ENCODE results near the gene RALGPS1.
"Not testable (repeated sequence)": the region's sequence is repeated elsewhere in the genome, so short reads cannot be mapped to it uniquely, and the experiment has no call there.

The RALGPS1 gene

GRCh38 chr9:127139071-127139731 lies 224.6 kb downstream of the RALGPS1 start:
- FAIRE-seq: no peak

- no peak for FAIRE-seq
These were observed 225.2 kb downstream of the RALGPS1 start for GRCh38 chr9:127139775-127140174.

GRCh38 chr9:127140181-127140580 lies 225.6 kb downstream of the RALGPS1 start:
- FAIRE-seq: no peak

GRCh38 chr9:127140842-127141675 lies 226.5 kb downstream of the RALGPS1 start:
- FAIRE-seq: no peak

- no peak for FAIRE-seq
These were observed 227.7 kb downstream of the RALGPS1 start for GRCh38 chr9:127142291-127142690.

- FAIRE-seq: no peak
These were observed 228.4 kb downstream of the RALGPS1 start for GRCh38 chr9:127142931-127143464.

- FAIRE-seq: no peak
These were observed 229.4 kb downstream of the RALGPS1 start for GRCh38 chr9:127143920-127144465.

- no peak for FAIRE-seq
These were observed 230.3 kb downstream of the RALGPS1 start for GRCh38 chr9:127144670-127145445.

GRCh38 chr9:127146841-127147240 lies 232.3 kb downstream of the RALGPS1 start:
- FAIRE-seq: not testable (repeated sequence)

GRCh38 chr9:127147251-127147650 lies 232.7 kb downstream of the RALGPS1 start:
- FAIRE-seq: no peak

GRCh38 chr9:127148014-127148413 lies 233.4 kb downstream of the RALGPS1 start:
- no peak for FAIRE-seq

GRCh38 chr9:127149010-127149409 lies 234.4 kb downstream of the RALGPS1 start:
- FAIRE-seq: no peak

- no peak for FAIRE-seq
These were observed 235.1 kb downstream of the RALGPS1 start for GRCh38 chr9:127149463-127150390.

GRCh38 chr9:127153501-127153900 lies 238.9 kb downstream of the RALGPS1 start:
- FAIRE-seq: no peak

- FAIRE-seq: no peak
These were observed 239.4 kb downstream of the RALGPS1 start for GRCh38 chr9:127154003-127154389.

GRCh38 chr9:127154390-127155191 lies 240.0 kb downstream of the RALGPS1 start:
- no peak for FAIRE-seq

- FAIRE-seq: no peak
These were observed 240.9 kb downstream of the RALGPS1 start for GRCh38 chr9:127155314-127155960.

- FAIRE-seq: no peak
These were observed 244.3 kb downstream of the RALGPS1 start for GRCh38 chr9:127158786-127159324.

GRCh38 chr9:127159325-127159801 lies 244.8 kb downstream of the RALGPS1 start:
- FAIRE-seq: no peak

Data from A204.1 (cell line).